H1 (cell line): ENCODE results near the gene SERPINF2. TPM values are rescaled to one million over a fixed set of nuclear protein-coding genes. Genes with fewer than 3 reads are reported as not detected.
A peak's percentile ranks its signal among the peaks of the same experiment; 100 is the strongest.

ENCODE experiments used
- CTCF ChIA-PET: fragments of 300-600 bp; sonication (Branson Sonifier 250); formaldehyde crosslinking; loops from one replicate; lab custom pipeline; 2021; ENCODE audit not compliant: partially characterized antibody; lab: Charles Lee
- POLR2A ChIA-PET: fragments of 300-600 bp; sonication (Branson Sonifier 250); formaldehyde crosslinking; loops from one replicate; lab custom pipeline; 2021; ENCODE audit warnings: inconsistent platforms; ENCODE audit not compliant: partially characterized antibody; lab: Charles Lee
- DNase-seq, 2 experiments: peaks; one replicate each; pipeline versions ENCODE4 v3.0.0 to v3.0.0-alpha.2; 2010 to 2022; ENCODE audit warnings: low spot score in 2 of 2, low read depth in 1 of 2, mixed read lengths in 1 of 2
- FAIRE-seq: peaks from 2 replicates; lab custom pipeline; 2011; peaks lifted over from hg19 to GRCh38; lab: Jason Lieb, UNC
- H2AFZ ChIP-seq: 2 replicates; pipeline ENCODE4 v1.8.1; 2012; ENCODE audit warnings: low read length, inconsistent platforms
- H2AK5ac ChIP-seq: 2 replicates; pipeline ENCODE4 v1.6.1; 2013; ENCODE audit warnings: low read depth, low read length
- H2BK120ac ChIP-seq: replicated peaks from 2 replicates; pipeline ENCODE3; 2013; ENCODE audit warnings: low read depth, low read length, inconsistent platforms
- H2BK12ac ChIP-seq: 2 replicates; pipeline ENCODE4 v1.6.1; 2013; ENCODE audit warnings: low read depth, low read length
- H2BK15ac ChIP-seq: 2 replicates; pipeline ENCODE4 v1.6.1; 2013; ENCODE audit warnings: low read length
- H2BK20ac ChIP-seq: 2 replicates; pipeline ENCODE4 v1.6.1; 2013; ENCODE audit warnings: low read length
- H2BK5ac ChIP-seq: 2 replicates; pipeline ENCODE4 v1.6.1; 2013; ENCODE audit warnings: low read depth, low read length
- H3K14ac ChIP-seq: 2 replicates; pipeline ENCODE4 v1.6.1; 2013; ENCODE audit warnings: inconsistent platforms; ENCODE audit not compliant: insufficient read length
- H3K18ac ChIP-seq: 2 replicates; pipeline ENCODE4 v1.6.1; 2013; ENCODE audit warnings: low read length; ENCODE audit errors: extremely low read depth
- H3K23ac ChIP-seq: 2 replicates; pipeline ENCODE4 v1.6.1; 2013; ENCODE audit warnings: inconsistent platforms; ENCODE audit not compliant: insufficient read length
- H3K23me2 ChIP-seq: 2 replicates; pipeline ENCODE4 v1.6.1; 2013; ENCODE audit warnings: low read depth, low read length
- H3K27ac ChIP-seq: 2 replicates; pipeline ENCODE4 v1.6.1; 2011; ENCODE audit warnings: low read depth, low read length, inconsistent platforms
- H3K27me3 ChIP-seq, 4 experiments: replicated peaks in 1 of 4; 1 replicate in 1 of 4; 2 replicates in 3 of 4; pipeline versions ENCODE4 v1.6.1 to v1.8.1; 2011 to 2013; ENCODE audit warnings: low read length in 3 of 4, mild to moderate bottlenecking in 3 of 4, inconsistent platforms in 2 of 4, mixed read lengths in 2 of 4, moderate library complexity in 1 of 4; ENCODE audit not compliant: control insufficient read depth in 3 of 4, insufficient read depth in 3 of 4; ENCODE audit errors: extremely low read depth in 1 of 4
- H3K36me3 ChIP-seq, 4 experiments: 2 replicates each; pipeline versions ENCODE4 v1.6.1 to v1.8.1; 2011 to 2013; ENCODE audit warnings: mild to moderate bottlenecking in 4 of 4, low read length in 3 of 4, moderate library complexity in 2 of 4, control low read depth in 1 of 4, inconsistent platforms in 1 of 4; ENCODE audit not compliant: insufficient read depth in 4 of 4, control insufficient read depth in 2 of 4
- H3K4ac ChIP-seq: replicated peaks from 2 replicates; pipeline ENCODE3; 2013; ENCODE audit warnings: low read length, low read depth, mixed read lengths, inconsistent platforms; ENCODE audit not compliant: insufficient read length
- H3K4me1 ChIP-seq, 4 experiments: replicated peaks in 1 of 4; 1 replicate in 1 of 4; 2 replicates in 3 of 4; pipeline versions ENCODE4 v1.6.1 to v1.8.1; 2011 to 2013; ENCODE audit warnings: low read length in 3 of 4, inconsistent platforms in 2 of 4, mixed read lengths in 1 of 4; ENCODE audit not compliant: insufficient read depth in 4 of 4, control insufficient read depth in 3 of 4
- H3K4me2 ChIP-seq, 2 experiments: 2 replicates each; pipeline versions ENCODE4 v1.6.1 to v1.8.1; 2011 to 2013; ENCODE audit warnings: low read depth in 2 of 2, low read length in 2 of 2, control low read depth in 1 of 2, inconsistent platforms in 1 of 2, mild to moderate bottlenecking in 1 of 2; ENCODE audit not compliant: insufficient read depth in 1 of 2
- H3K4me3 ChIP-seq, 4 experiments: fragments of 200-600, 300-600 bp in 1 of 4; sonication (generic), shearing (Covaris generic), sonication (Bioruptor Twin) in 1 of 4; 2 replicates each; pipeline versions ENCODE4 v1.5.1 to v1.8.1; 2011 to 2016; ENCODE audit warnings: low read length in 4 of 4, low read depth in 3 of 4, control low read depth in 2 of 4, inconsistent platforms in 2 of 4, mild to moderate bottlenecking in 2 of 4, mixed read lengths in 1 of 4, moderate library complexity in 1 of 4; ENCODE audit not compliant: insufficient read depth in 2 of 4; ENCODE audit errors: extremely low read depth in 1 of 4
- H3K56ac ChIP-seq: replicated peaks from 2 replicates; pipeline ENCODE3; 2013; ENCODE audit warnings: low read depth, mild to moderate bottlenecking, mixed read lengths, low read length, inconsistent platforms; ENCODE audit not compliant: insufficient read length
- H3K79me1 ChIP-seq: 2 replicates; pipeline ENCODE4 v1.6.1; 2013; ENCODE audit warnings: low read depth, low read length, control low read depth
- H3K79me2 ChIP-seq, 2 experiments: 2 replicates each; pipeline versions ENCODE4 v1.6.1 to v1.8.1; 2012 to 2013; ENCODE audit warnings: low read length in 2 of 2, mild to moderate bottlenecking in 2 of 2, inconsistent platforms in 1 of 2; ENCODE audit not compliant: insufficient read depth in 2 of 2, control insufficient read depth in 1 of 2
- H3K9ac ChIP-seq, 4 experiments: replicated peaks in 1 of 4; 1 replicate in 1 of 4; 2 replicates in 3 of 4; pipeline versions ENCODE4 v1.6.1 to v1.8.1; 2011 to 2013; ENCODE audit warnings: low read depth in 3 of 4, low read length in 3 of 4, control low read depth in 2 of 4, mild to moderate bottlenecking in 2 of 4, moderate library complexity in 2 of 4, inconsistent platforms in 1 of 4; ENCODE audit errors: extremely low read depth in 1 of 4
- H3K9me3 ChIP-seq, 2 experiments: 2 replicates each; pipeline versions ENCODE4 v1.6.1 to v1.8.1; 2012 to 2013; ENCODE audit warnings: mild to moderate bottlenecking in 2 of 2, moderate library complexity in 2 of 2, control low read depth in 1 of 2, inconsistent platforms in 1 of 2, low read depth in 1 of 2, low read length in 1 of 2, mixed read lengths in 1 of 2; ENCODE audit not compliant: insufficient read depth in 2 of 2
- H4K20me1 ChIP-seq, 2 experiments: replicated peaks in 1 of 2; 2 replicates each; pipeline versions ENCODE3 to v1.8.1; 2011 to 2013; ENCODE audit warnings: inconsistent platforms in 2 of 2, low read length in 2 of 2, mild to moderate bottlenecking in 1 of 2; ENCODE audit not compliant: insufficient read depth in 2 of 2, control insufficient read depth in 1 of 2
- H4K5ac ChIP-seq: 2 replicates; pipeline ENCODE4 v1.6.1; 2013; ENCODE audit warnings: low read length, low read depth, mixed read lengths, inconsistent platforms; ENCODE audit not compliant: insufficient read length
- H4K8ac ChIP-seq: 2 replicates; pipeline ENCODE4 v1.8.0; 2013; ENCODE audit warnings: mild to moderate bottlenecking, moderate library complexity, low read length, inconsistent platforms; ENCODE audit not compliant: insufficient read depth; ENCODE audit errors: extremely low read depth
- H4K91ac ChIP-seq: replicated peaks from 2 replicates; pipeline ENCODE3; 2013; ENCODE audit warnings: low read length, mixed read lengths, inconsistent platforms; ENCODE audit not compliant: insufficient read length
- ATF3 ChIP-seq: IDR thresholded peaks from 2 replicates; pipeline ENCODE4 v1.6.1; 2011; ENCODE audit warnings: low read depth, mild to moderate bottlenecking, low read length; ENCODE audit not compliant: insufficient read depth
- CEBPB ChIP-seq: IDR thresholded peaks from 2 replicates; pipeline ENCODE4 v1.6.1; 2012; ENCODE audit warnings: low read depth, low read length
- CHD2 ChIP-seq: IDR thresholded peaks from 2 replicates; pipeline ENCODE4 v1.6.1; 2012; ENCODE audit warnings: low read length, improper control_type of control experiment
- NRF1 ChIP-seq: IDR thresholded peaks from 2 replicates; pipeline ENCODE4 v1.6.1; 2011; ENCODE audit warnings: mild to moderate bottlenecking, low read depth, low read length, improper control_type of control experiment
- RNF2 ChIP-seq: fragments of 200-900, 300-1000 bp; sonication (generic); IDR thresholded peaks from 2 replicates; pipeline ENCODE4 v1.7.1; 2016; ENCODE audit warnings: borderline replicate concordance, low read depth, mild to moderate bottlenecking, antibody characterized with exemption, low read length; ENCODE audit not compliant: poor library complexity, severe bottlenecking; ENCODE audit errors: missing control alignments
- SP2 ChIP-seq: IDR thresholded peaks from 2 replicates; pipeline ENCODE4 v1.6.1; 2012; ENCODE audit warnings: mild to moderate bottlenecking, low read length, inconsistent platforms
- YY1 ChIP-seq: IDR thresholded peaks from 2 replicates; pipeline ENCODE4 v1.6.1; 2011; ENCODE audit warnings: low read depth, mild to moderate bottlenecking, low read length
- WGBS, 2 experiments: shearing (Covaris generic) in 1 of 2; methylation state at CpG; one replicate each; pipeline versions ENCODE4 v1.1.6 to v1.1.7; 2013 to 2015; ENCODE audit warnings: low lambda C conversion rate in 2 of 2, mixed read lengths in 2 of 2, inconsistent platforms in 1 of 2, low coverage in 1 of 2, missing lambda C conversion rate in 1 of 2; ENCODE audit not compliant: insufficient replicate concordance in 2 of 2, insufficient coverage in 1 of 2, insufficient read length in 1 of 2; ENCODE audit errors: extremely low coverage in 1 of 2, missing lambda C conversion rate in 1 of 2; 5-methylcytosine and 5-hydroxymethylcytosine counted together
- polyA plus RNA-seq, 7 experiments: library from polyadenylated mRNA; depleted of rRNA in 3 of 7; stranded (reverse) in 5 of 7; unstranded in 2 of 7; fragments of >200 nt in 5 of 7; fragments of 200-250 nt in 2 of 7; gene quantifications; 1 replicate in 5 of 7; 2 replicates in 1 of 7; 4 replicates in 1 of 7; pipeline versions ENCODE4 v1.2.1 to v1.2.3, GENCODE V29; 2011 to 2013; ENCODE audit warnings: missing spikeins in 2 of 7, mixed read lengths in 2 of 7
- total RNA-seq: library from RNA; stranded (reverse); fragmentation: NEBNext Ultra II Directional; extraction: Animal tissue kit (Norgen Biotek cat#: 25700); gene quantifications from 2 replicates; pipeline ENCODE4 v1.2.1, GENCODE V29; 2021

Gene SERPINF2
- total and polyA plus RNA-seq, 2 of the 8 experiments (the other 6 are each of a cell fraction or from before 2014, with no cell fraction given) = 1.8 to 3.2 TPM

GRCh38 chr17:1716076-1716911 lies 26.4 kb upstream of the SERPINF2 start:
- Histone ChIP-seq H2BK12ac (peak overlapping the region; percentile 80), H3K4me2 (peak overlapping the region; percentile 92 to 97), H2BK15ac (peak overlapping the region; percentile 72; the same call in 1 of the 2 replicates), H3K79me2 (no peaks in the 10 kb centered on the region), H2BK120ac (peak overlapping the region; percentile 17), H2BK20ac (no peak overlapping the region), H3K9ac (peak overlapping the region; percentile 57 to 89 (median 82)), H4K91ac (peak overlapping the region; percentile 94), H2BK5ac (peak overlapping the region; percentile 98), H3K56ac (peak overlapping the region; percentile 97), H4K20me1 (peaks cover 0 to 7% of the 10 kb centered on the region in 2 experiments), H3K18ac (peak overlapping the region; percentile 99), H4K5ac (peak overlapping the region; percentile 65), H3K27ac (peak overlapping the region; percentile 94), H3K79me1 (peaks cover 7% of the 10 kb centered on the region; the same call in 1 of the 2 replicates), H3K27me3 (no peaks in the 10 kb centered on the region), H3K9me3 (no peaks in the 10 kb centered on the region), H2AFZ (no peak overlapping the region), H3K4me3 (peak overlapping the region; percentile 74 to 94 (median 82)), H3K36me3 (no peaks in the 10 kb centered on the region), H2AK5ac (no peak overlapping the region; the same call in 1 of the 2 replicates), H3K23me2 (peaks cover 17% of the 10 kb centered on the region), H3K23ac (no peak overlapping the region), H3K14ac (no peak overlapping the region), H3K4me1 (peaks cover 0 to 16% (median 12%) of the 10 kb centered on the region in 4 experiments; a peak in 6 of 7 replicates), H4K8ac (peak overlapping the region; percentile 93; the same call in 1 of the 2 replicates), H3K4ac (peak overlapping the region; percentile 88)
- peak; percentile 99 to 100 for DNase-seq
- 3% methylated on average over 67 of the region's 70 CpGs; no CpG with 5 or more reads in 1 of the 2 experiments for WGBS, 2 experiments
- peak; percentile 87 for FAIRE-seq
- ChIA-PET POLR2A (interaction anchor here (0.6 to 2.6 kb wide), 39 partner anchors 8 to 683 kb away, joined by 3 to 31 read pairs (median 5); partner anchors contain the start of genes MYO1C, PRPF8, RILP and RPA1), CTCF (interaction anchor here (0.8 to 6.9 kb wide), 7 partner anchors 12 to 149 kb away, joined by 3 to 117 read pairs (median 5); no protein-coding TSS in a partner anchor)
- peak; percentile 73 for TF ChIP-seq SP2
- peak; percentile 89 for TF ChIP-seq CHD2
- TF ChIP-seq CEBPB = no peak
- TF ChIP-seq RNF2 = no peak
- no peak for TF ChIP-seq YY1
- TF ChIP-seq NRF1 = no peak
- no peak for TF ChIP-seq ATF3
